ENCODE data around the gene PLEKHG7. TPM values are rescaled to one million over a fixed set of nuclear protein-coding genes. Genes with fewer than 3 reads are reported as not detected.

PLEKHG7 gene
- polyA plus RNA-seq, 1 donor (not counting 4 experiments of a cell fraction or from before 2014, with no cell fraction given): not detected

- dilution Hi-C loops (cut with MboI; ENCODE audit: extremely low pct_ligation_motif_present, low sequenced_read_pairs): no loop called here
- Histone ChIP-seq H3K27ac (ENCODE audit: control insufficient read depth, insufficient read depth, low read length) (no peak overlapping the region), H3K9me3 (ENCODE audit: control insufficient read depth, low read depth, low read length) (no peaks in the 10 kb centered on the region), H3K9me1 (ENCODE audit: control insufficient read depth, extremely low read depth, insufficient read depth, low read length) (no peaks in the 10 kb centered on the region), H3K27me3 (ENCODE audit: control insufficient read depth, extremely low read depth, insufficient read depth, low read length) (peaks cover 5% of the 10 kb centered on the region), H3K79me2 (ENCODE audit: control insufficient read depth, insufficient read depth, low read length) (no peaks in the 10 kb centered on the region), H3K4me1 (ENCODE audit: control insufficient read depth, extremely low read depth, insufficient read depth, low read length) (no peaks in the 10 kb centered on the region), H3K36me3 (ENCODE audit: control insufficient read depth in 2 of 2, extremely low read depth in 1 of 2, insufficient read depth in 2 of 2, low read length in 2 of 2) (no peaks in the 10 kb centered on the region), H3K4me3 (ENCODE audit: control insufficient read depth in 2 of 3, extremely low read depth in 1 of 3, insufficient read depth in 2 of 3, low read depth in 1 of 3, low read length in 3 of 3) (no peak overlapping the region), H3K4me2 (ENCODE audit: control insufficient read depth, extremely low read depth, insufficient read depth, low read depth, low read length) (no peak overlapping the region), H2AFZ (ENCODE audit: control insufficient read depth, low read length) (no peak overlapping the region), H3K9ac (ENCODE audit: control insufficient read depth, extremely low read depth, insufficient read depth, low read length) (no peak overlapping the region), H4K20me1 (ENCODE audit: control insufficient read depth, extremely low read depth, insufficient read depth, low read length) (no peaks in the 10 kb centered on the region)
- TF ChIP-seq, protein P1, sequence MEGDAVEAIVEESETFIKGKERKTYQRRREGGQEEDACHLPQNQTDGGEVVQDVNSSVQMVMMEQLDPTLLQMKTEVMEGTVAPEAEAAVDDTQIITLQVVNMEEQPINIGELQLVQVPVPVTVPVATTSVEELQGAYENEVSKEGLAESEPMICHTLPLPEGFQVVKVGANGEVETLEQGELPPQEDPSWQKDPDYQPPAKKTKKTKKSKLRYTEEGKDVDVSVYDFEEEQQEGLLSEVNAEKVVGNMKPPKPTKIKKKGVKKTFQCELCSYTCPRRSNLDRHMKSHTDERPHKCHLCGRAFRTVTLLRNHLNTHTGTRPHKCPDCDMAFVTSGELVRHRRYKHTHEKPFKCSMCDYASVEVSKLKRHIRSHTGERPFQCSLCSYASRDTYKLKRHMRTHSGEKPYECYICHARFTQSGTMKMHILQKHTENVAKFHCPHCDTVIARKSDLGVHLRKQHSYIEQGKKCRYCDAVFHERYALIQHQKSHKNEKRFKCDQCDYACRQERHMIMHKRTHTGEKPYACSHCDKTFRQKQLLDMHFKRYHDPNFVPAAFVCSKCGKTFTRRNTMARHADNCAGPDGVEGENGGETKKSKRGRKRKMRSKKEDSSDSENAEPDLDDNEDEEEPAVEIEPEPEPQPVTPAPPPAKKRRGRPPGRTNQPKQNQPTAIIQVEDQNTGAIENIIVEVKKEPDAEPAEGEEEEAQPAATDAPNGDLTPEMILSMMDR (optimal IDR thresholded peaks at IDR 0.05 in 1 of 3, IDR thresholded peaks at IDR 0.05 in 1 of 3, conservative IDR thresholded peaks at IDR 0.05 in 1 of 3; ENCODE audit: extremely low read depth in 1 of 3, insufficient read depth in 2 of 3, low read length in 3 of 3): no peak
- no peak for TF ChIP-seq EZH2 (IDR thresholded peaks at IDR 0.05; ENCODE audit: low read length)
- DNase-seq (ENCODE audit: low read depth, low spot score) (no peak), FAIRE-seq (no peak)
These were observed 27.1 kb downstream of the PLEKHG7 start for GRCh38 chr12:92729773-92730305.

GRCh38 chr12:92730758-92731157 lies 28.0 kb downstream of the PLEKHG7 start:
- Histone ChIP-seq H3K4me1 (ENCODE audit: control insufficient read depth, extremely low read depth, insufficient read depth, low read length) (peaks cover 3% of the 10 kb centered on the region), H3K79me2 (ENCODE audit: control insufficient read depth, insufficient read depth, low read length) (no peaks in the 10 kb centered on the region), H3K27me3 (ENCODE audit: control insufficient read depth, extremely low read depth, insufficient read depth, low read length) (peaks cover 5% of the 10 kb centered on the region), H3K4me3 (ENCODE audit: control insufficient read depth in 2 of 3, extremely low read depth in 1 of 3, insufficient read depth in 2 of 3, low read depth in 1 of 3, low read length in 3 of 3) (no peak overlapping the region), H3K36me3 (ENCODE audit: control insufficient read depth in 2 of 2, extremely low read depth in 1 of 2, insufficient read depth in 2 of 2, low read length in 2 of 2) (no peaks in the 10 kb centered on the region), H4K20me1 (ENCODE audit: control insufficient read depth, extremely low read depth, insufficient read depth, low read length) (no peaks in the 10 kb centered on the region), H3K9ac (ENCODE audit: control insufficient read depth, extremely low read depth, insufficient read depth, low read length) (no peak overlapping the region), H3K9me1 (ENCODE audit: control insufficient read depth, extremely low read depth, insufficient read depth, low read length) (no peaks in the 10 kb centered on the region), H3K27ac (ENCODE audit: control insufficient read depth, insufficient read depth, low read length) (no peak overlapping the region), H3K9me3 (ENCODE audit: control insufficient read depth, low read depth, low read length) (no peaks in the 10 kb centered on the region), H2AFZ (ENCODE audit: control insufficient read depth, low read length) (no peak overlapping the region), H3K4me2 (ENCODE audit: control insufficient read depth, extremely low read depth, insufficient read depth, low read depth, low read length) (no peak overlapping the region)
- no peak for FAIRE-seq
- dilution Hi-C loops (cut with MboI; ENCODE audit: extremely low pct_ligation_motif_present, low sequenced_read_pairs): no loop called here
- DNase-seq (ENCODE audit: low read depth, low spot score): no peak
- TF ChIP-seq EZH2 (IDR thresholded peaks at IDR 0.05; ENCODE audit: low read length): no peak
- TF ChIP-seq, protein P1 (optimal IDR thresholded peaks at IDR 0.05 in 1 of 3, IDR thresholded peaks at IDR 0.05 in 1 of 3, conservative IDR thresholded peaks at IDR 0.05 in 1 of 3; ENCODE audit: extremely low read depth in 1 of 3, insufficient read depth in 2 of 3, low read length in 3 of 3): no peak
